Panc1 (cell line): ENCODE results near the gene CRYZ. TPM values are rescaled to one million over a fixed set of nuclear protein-coding genes. Genes with fewer than 3 reads are reported as not detected.

Source experiments
- ATAC-seq: fragments of 200-7000 bp; cut with Tn5 transposase; 2 replicates; pipeline ENCODE4 v1.9.1; 2020; ENCODE audit warnings: mild to moderate bottlenecking, moderate library complexity
- BruUV-seq: library from RNA; stranded (reverse); fragments of 400-500 nt; replicated peaks from 2 replicates; lab custom pipeline; 2021; lab: Mats Ljungman, UMichigan
- CTCF ChIA-PET: fragments of 300-600 bp; sonication (Branson Sonifier 250); formaldehyde crosslinking; loops from one replicate; lab custom pipeline; 2022; ENCODE audit warnings: antibody characterized with exemption; lab: Charles Lee
- POLR2A ChIA-PET: fragments of 300-600 bp; sonication (Branson Sonifier 250); formaldehyde crosslinking; loops from one replicate; lab custom pipeline; 2022; ENCODE audit warnings: antibody characterized with exemption; lab: Charles Lee
- DNase-seq: peaks from one replicate; pipeline ENCODE4 v3.0.0-alpha.2; 2010; ENCODE audit warnings: low read depth, low spot score
- H3K27ac ChIP-seq: 2 replicates; pipeline ENCODE4 v1.5.1; 2011; ENCODE audit warnings: mild to moderate bottlenecking, low read length, inconsistent platforms
- H3K27me3 ChIP-seq: fragments of 200-500 bp; sonication (Bioruptor generic); 2 replicates; pipeline ENCODE4 v1.6.0; 2014; ENCODE audit warnings: low read length, inconsistent platforms; ENCODE audit not compliant: control insufficient read depth, insufficient read depth
- H3K36me3 ChIP-seq: fragments of 200-500 bp; sonication (Bioruptor generic); 2 replicates; pipeline ENCODE4 v1.5.1; 2014; ENCODE audit warnings: inconsistent platforms, mild to moderate bottlenecking, low read length, moderate library complexity; ENCODE audit not compliant: control insufficient read depth, insufficient read depth
- H3K4me1 ChIP-seq: 2 replicates; pipeline ENCODE4 v1.5.1; 2011; ENCODE audit warnings: inconsistent platforms, mild to moderate bottlenecking, low read length, moderate library complexity; ENCODE audit not compliant: control insufficient read depth, insufficient read depth
- H3K4me3 ChIP-seq, 2 experiments: 2 replicates each; pipeline ENCODE4 v1.5.1; 2011 to 2012; ENCODE audit warnings: low read depth in 2 of 2, low read length in 2 of 2, mild to moderate bottlenecking in 2 of 2, inconsistent platforms in 1 of 2, moderate library complexity in 1 of 2
- H3K9me3 ChIP-seq: fragments of 200-500 bp; sonication (Bioruptor generic); 2 replicates; pipeline ENCODE4 v1.5.1; 2014; ENCODE audit warnings: low read depth, mild to moderate bottlenecking, inconsistent platforms, low read length, moderate library complexity; ENCODE audit not compliant: control insufficient read depth, insufficient read depth
- CTCF ChIP-seq: fragments of 450-650 bp; IDR thresholded peaks from 2 replicates; pipeline ENCODE4 v1.5.1; 2017; ENCODE audit warnings: mild to moderate bottlenecking
- POLR2AphosphoS5 ChIP-seq: IDR thresholded peaks from 2 replicates; pipeline ENCODE4 v1.6.1; 2012; ENCODE audit warnings: mild to moderate bottlenecking, low read depth, low read length, moderate library complexity
- SIN3A ChIP-seq: IDR thresholded peaks from 2 replicates; pipeline ENCODE4 v1.6.1; 2012; ENCODE audit warnings: low read depth, mild to moderate bottlenecking, low read length, moderate library complexity, borderline replicate concordance; ENCODE audit not compliant: insufficient read depth
- TCF7L2 ChIP-seq: IDR thresholded peaks from 2 replicates; pipeline ENCODE4 v1.6.1; 2011; ENCODE audit warnings: mild to moderate bottlenecking, low read depth, low read length, inconsistent platforms
- in situ Hi-C: cut with HindIII; loops from 2 replicates; pipeline ENCODE4 v1.10.0; 2016; ENCODE audit warnings: low sequenced_read_pairs, low pct_unique_long_range_greater_than_20kb
- intact Hi-C: fragments of 100-400 bp; cut with micrococcal nuclease; formaldehyde crosslinking; loops from one replicate; pipeline ENCODE4 v1.10.0; 2022; ENCODE audit not compliant: unreplicated experiment
- total RNA-seq: library from RNA; stranded (reverse); gene quantifications from one replicate; pipeline ENCODE4 v1.2.1, GENCODE V29; 2021; ENCODE audit not compliant: unreplicated experiment
- TF ChIP-seq, protein P1 (sequence below), 2 experiments: IDR thresholded peaks; 2 replicates each; pipeline ENCODE4 v1.6.1; 2011 to 2012; ENCODE audit warnings: low read depth in 2 of 2, control low read depth in 1 of 2, low read length in 1 of 2, mild to moderate bottlenecking in 1 of 2, moderate library complexity in 1 of 2; ENCODE audit not compliant: insufficient read depth in 1 of 2

CRYZ gene
- total RNA-seq, 1 experiment from 2014 or later, result 32.7 TPM

DNA sequence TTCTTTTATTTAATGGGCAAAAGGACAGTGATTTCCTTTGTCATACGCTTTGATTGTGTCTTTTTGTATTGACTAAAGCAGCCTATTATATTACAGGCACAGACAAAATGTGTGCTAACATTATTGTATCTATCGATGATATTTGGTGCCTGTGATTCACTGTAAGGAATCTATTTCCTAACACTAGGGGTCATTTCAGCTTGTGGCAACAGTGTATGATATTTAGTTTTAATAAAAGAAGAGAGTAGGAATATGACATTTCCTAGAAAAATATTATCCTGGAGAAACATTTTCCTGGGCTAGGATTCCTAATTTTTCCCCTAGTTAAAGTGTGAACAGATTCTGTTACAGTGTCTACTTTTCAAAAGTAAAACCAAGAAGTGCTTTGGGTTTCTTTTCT, 42.9 kb upstream of the CRYZ start:
- DNase-seq (no peak), ATAC-seq (no peak)
- POLR2A ChIA-PET, result no interaction called here
- Histone ChIP-seq H3K27me3 (peaks cover 7% of the 10 kb centered on the region), H3K4me3 (no peak overlapping the region), H3K9me3 (no peaks in the 10 kb centered on the region), H3K4me1 (no peaks in the 10 kb centered on the region), H3K27ac (no peak overlapping the region), H3K36me3 (no peaks in the 10 kb centered on the region)
- intact Hi-C loops (loop anchor here (10.0 kb wide), 1 partner anchor 319 kb away; no protein-coding TSS in a partner anchor), in situ Hi-C loops (loop anchor here (25.0 kb wide), 1 partner anchor 412 kb away; no protein-coding TSS in a partner anchor)
- TF ChIP-seq POLR2AphosphoS5 (no peak), TCF7L2 (no peak), SIN3A (no peak), CTCF (peak; percentile 0; the same call in 1 of the 2 replicates)
- TF ChIP-seq, protein P1, sequence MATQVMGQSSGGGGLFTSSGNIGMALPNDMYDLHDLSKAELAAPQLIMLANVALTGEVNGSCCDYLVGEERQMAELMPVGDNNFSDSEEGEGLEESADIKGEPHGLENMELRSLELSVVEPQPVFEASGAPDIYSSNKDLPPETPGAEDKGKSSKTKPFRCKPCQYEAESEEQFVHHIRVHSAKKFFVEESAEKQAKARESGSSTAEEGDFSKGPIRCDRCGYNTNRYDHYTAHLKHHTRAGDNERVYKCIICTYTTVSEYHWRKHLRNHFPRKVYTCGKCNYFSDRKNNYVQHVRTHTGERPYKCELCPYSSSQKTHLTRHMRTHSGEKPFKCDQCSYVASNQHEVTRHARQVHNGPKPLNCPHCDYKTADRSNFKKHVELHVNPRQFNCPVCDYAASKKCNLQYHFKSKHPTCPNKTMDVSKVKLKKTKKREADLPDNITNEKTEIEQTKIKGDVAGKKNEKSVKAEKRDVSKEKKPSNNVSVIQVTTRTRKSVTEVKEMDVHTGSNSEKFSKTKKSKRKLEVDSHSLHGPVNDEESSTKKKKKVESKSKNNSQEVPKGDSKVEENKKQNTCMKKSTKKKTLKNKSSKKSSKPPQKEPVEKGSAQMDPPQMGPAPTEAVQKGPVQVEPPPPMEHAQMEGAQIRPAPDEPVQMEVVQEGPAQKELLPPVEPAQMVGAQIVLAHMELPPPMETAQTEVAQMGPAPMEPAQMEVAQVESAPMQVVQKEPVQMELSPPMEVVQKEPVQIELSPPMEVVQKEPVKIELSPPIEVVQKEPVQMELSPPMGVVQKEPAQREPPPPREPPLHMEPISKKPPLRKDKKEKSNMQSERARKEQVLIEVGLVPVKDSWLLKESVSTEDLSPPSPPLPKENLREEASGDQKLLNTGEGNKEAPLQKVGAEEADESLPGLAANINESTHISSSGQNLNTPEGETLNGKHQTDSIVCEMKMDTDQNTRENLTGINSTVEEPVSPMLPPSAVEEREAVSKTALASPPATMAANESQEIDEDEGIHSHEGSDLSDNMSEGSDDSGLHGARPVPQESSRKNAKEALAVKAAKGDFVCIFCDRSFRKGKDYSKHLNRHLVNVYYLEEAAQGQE (IDR thresholded peaks at IDR 0.05; ENCODE audit: insufficient read depth in 1 of 2, low read depth in 2 of 2, low read length in 1 of 2), result no peak
- CTCF ChIA-PET, result no interaction called here
- no TSS peak for BruUV-seq

GRCh38 chr1:74773582-74773981, 40.7 kb upstream of the CRYZ start:
- TF ChIP-seq, protein P1 (IDR thresholded peaks at IDR 0.05; ENCODE audit: insufficient read depth in 1 of 2, low read depth in 2 of 2, low read length in 1 of 2), result no peak
- no peak for TF ChIP-seq TCF7L2
- TF ChIP-seq SIN3A, result no peak
- no peak for TF ChIP-seq CTCF
- no TSS peak for BruUV-seq
- no peak overlapping the region for H3K27ac ChIP-seq
- H3K4me1 ChIP-seq, result no peaks in the 10 kb centered on the region
- H3K4me3 ChIP-seq, result no peak overlapping the region
- no peaks in the 10 kb centered on the region for H3K36me3 ChIP-seq
- POLR2A ChIA-PET, result no interaction called here
- H3K9me3 ChIP-seq, result no peaks in the 10 kb centered on the region
- ATAC-seq (no peak), DNase-seq (no peak)
- in situ Hi-C loops (no loop called here), intact Hi-C loops (loop anchor here (10.0 kb wide), 1 partner anchor 321 kb away; no protein-coding TSS in a partner anchor)
- peaks cover 7% of the 10 kb centered on the region for H3K27me3 ChIP-seq
- CTCF ChIA-PET, result no interaction called here
